Neural cell (in vitro differentiated cells): ENCODE results near the gene DHRS12. TPM values are rescaled to one million over a fixed set of nuclear protein-coding genes. Genes with fewer than 3 reads are reported as not detected.

Source experiments
- H2AFZ ChIP-seq: fragments of 200-600, 300-800 bp; sonication (generic), shearing (Covaris generic); 2 replicates; pipeline ENCODE4 v1.6.0; 2014; ENCODE audit warnings: low read depth, mild to moderate bottlenecking, antibody characterized with exemption, low read length, moderate library complexity
- H3F3A ChIP-seq: fragments of 200-600 bp; shearing (Covaris generic); 2 replicates; pipeline ENCODE4 v1.6.1; 2016; ENCODE audit warnings: mild to moderate bottlenecking, moderate library complexity, mixed read lengths, antibody characterized with exemption, low read length; ENCODE audit not compliant: insufficient read depth, poor library complexity, severe bottlenecking
- H3K27ac ChIP-seq: fragments of 200-600, 300-800 bp; sonication (generic), shearing (Covaris generic); 2 replicates; pipeline ENCODE4 v1.5.1; 2014; ENCODE audit warnings: mild to moderate bottlenecking, low read length, moderate library complexity
- H3K27me3 ChIP-seq: fragments of 300-800, 200-600 bp; sonication (generic), shearing (Covaris generic); 2 replicates; pipeline ENCODE4 v1.6.0; 2014; ENCODE audit warnings: mild to moderate bottlenecking, low read depth, low read length, moderate library complexity; ENCODE audit not compliant: insufficient read depth
- H3K36me3 ChIP-seq: fragments of 300-800, 200-600 bp; sonication (generic), shearing (Covaris generic); 2 replicates; pipeline ENCODE4 v1.5.1; 2014; ENCODE audit warnings: mild to moderate bottlenecking, antibody characterized with exemption, low read length, moderate library complexity; ENCODE audit not compliant: insufficient read depth
- H3K4me2 ChIP-seq: fragments of 300-800, 200-600 bp; sonication (generic), shearing (Covaris generic); 2 replicates; pipeline ENCODE4 v1.6.0; 2014; ENCODE audit warnings: mild to moderate bottlenecking, low read length
- H3K4me3 ChIP-seq: fragments of 300-800, 200-600 bp; sonication (generic), shearing (Covaris generic); 2 replicates; pipeline ENCODE4 v1.5.1; 2014; ENCODE audit warnings: mild to moderate bottlenecking, low read length, moderate library complexity
- H3K79me2 ChIP-seq: fragments of 200-600 bp; shearing (Covaris generic); replicated peaks from 2 replicates; pipeline ENCODE4 v1.6.0; 2014; ENCODE audit warnings: mild to moderate bottlenecking, low read length, moderate library complexity; ENCODE audit not compliant: insufficient read depth
- H3K9ac ChIP-seq: fragments of 300-800, 200-600 bp; sonication (generic), shearing (Covaris generic); 2 replicates; pipeline ENCODE4 v1.6.1; 2016; ENCODE audit warnings: mild to moderate bottlenecking, low read length, mixed read lengths
- H3K9me2 ChIP-seq: fragments of 200-600 bp; shearing (Covaris generic); 2 replicates; pipeline ENCODE4 v1.6.1; 2016; ENCODE audit warnings: mild to moderate bottlenecking, low read length, mixed read lengths; ENCODE audit not compliant: insufficient read depth
- H3K9me3 ChIP-seq: fragments of 200-600, 300-800 bp; sonication (generic), shearing (Covaris generic); 2 replicates; pipeline ENCODE4 v1.6.1; 2016; ENCODE audit warnings: mild to moderate bottlenecking, mixed run types, low read length, moderate library complexity, mixed read lengths
- H4K20me1 ChIP-seq: fragments of 200-600 bp; shearing (Covaris generic); 2 replicates; pipeline ENCODE4 v1.6.1; 2016; ENCODE audit warnings: mild to moderate bottlenecking, mixed run types; ENCODE audit not compliant: insufficient read depth
- CTCF ChIP-seq: fragments of 450-650 bp; IDR thresholded peaks from 2 replicates; pipeline ENCODE4 v1.5.1; 2014; ENCODE audit warnings: antibody characterized with exemption, mild to moderate bottlenecking, moderate library complexity; ENCODE audit not compliant: poor library complexity, severe bottlenecking
- EP300 ChIP-seq: fragments of 450-650 bp; conservative IDR thresholded peaks from 2 replicates; pipeline ENCODE4 v1.6.1; 2014; ENCODE audit warnings: antibody characterized with exemption, mild to moderate bottlenecking, moderate library complexity; ENCODE audit not compliant: poor library complexity, severe bottlenecking
- EZH2 ChIP-seq: fragments of 200-600, 300-800 bp; shearing (Covaris generic), sonication (generic); IDR thresholded peaks from 2 replicates; pipeline ENCODE4 v1.6.1; 2014; ENCODE audit warnings: antibody characterized with exemption, low read length, borderline replicate concordance, mild to moderate bottlenecking; ENCODE audit not compliant: insufficient read depth, poor library complexity, severe bottlenecking
- MXI1 ChIP-seq: fragments of 450-650 bp; conservative IDR thresholded peaks from 2 replicates; pipeline ENCODE4 v1.6.1; 2014; ENCODE audit warnings: antibody characterized with exemption, mild to moderate bottlenecking; ENCODE audit not compliant: poor library complexity, severe bottlenecking
- POLR2AphosphoS5 ChIP-seq: IDR thresholded peaks from 2 replicates; pipeline ENCODE4 v1.6.1; 2012
- RAD21 ChIP-seq: fragments of 450-650 bp; conservative IDR thresholded peaks from 2 replicates; pipeline ENCODE4 v1.6.1; 2014; ENCODE audit warnings: antibody characterized with exemption, mild to moderate bottlenecking, moderate library complexity
- SMC3 ChIP-seq: fragments of 450-650 bp; conservative IDR thresholded peaks from 2 replicates; pipeline ENCODE4 v1.6.1; 2014; ENCODE audit warnings: antibody characterized with exemption, mild to moderate bottlenecking, moderate library complexity; ENCODE audit not compliant: poor library complexity
- TAF1 ChIP-seq: IDR thresholded peaks from 2 replicates; pipeline ENCODE4 v1.6.1; 2012; ENCODE audit warnings: low read depth
- polyA plus RNA-seq: library from polyadenylated mRNA; depleted of rRNA; stranded (reverse); fragments of >200 nt; gene quantifications from 2 replicates; pipeline ENCODE4 v1.2.3, GENCODE V29; 2014
- TF ChIP-seq, protein P1 (sequence below): IDR thresholded peaks from 2 replicates; pipeline ENCODE4 v1.6.1; 2012; ENCODE audit warnings: borderline replicate concordance

Gene DHRS12
- polyA plus RNA-seq, 1 donor from 2014 or later, result 4.4 TPM

DNA sequence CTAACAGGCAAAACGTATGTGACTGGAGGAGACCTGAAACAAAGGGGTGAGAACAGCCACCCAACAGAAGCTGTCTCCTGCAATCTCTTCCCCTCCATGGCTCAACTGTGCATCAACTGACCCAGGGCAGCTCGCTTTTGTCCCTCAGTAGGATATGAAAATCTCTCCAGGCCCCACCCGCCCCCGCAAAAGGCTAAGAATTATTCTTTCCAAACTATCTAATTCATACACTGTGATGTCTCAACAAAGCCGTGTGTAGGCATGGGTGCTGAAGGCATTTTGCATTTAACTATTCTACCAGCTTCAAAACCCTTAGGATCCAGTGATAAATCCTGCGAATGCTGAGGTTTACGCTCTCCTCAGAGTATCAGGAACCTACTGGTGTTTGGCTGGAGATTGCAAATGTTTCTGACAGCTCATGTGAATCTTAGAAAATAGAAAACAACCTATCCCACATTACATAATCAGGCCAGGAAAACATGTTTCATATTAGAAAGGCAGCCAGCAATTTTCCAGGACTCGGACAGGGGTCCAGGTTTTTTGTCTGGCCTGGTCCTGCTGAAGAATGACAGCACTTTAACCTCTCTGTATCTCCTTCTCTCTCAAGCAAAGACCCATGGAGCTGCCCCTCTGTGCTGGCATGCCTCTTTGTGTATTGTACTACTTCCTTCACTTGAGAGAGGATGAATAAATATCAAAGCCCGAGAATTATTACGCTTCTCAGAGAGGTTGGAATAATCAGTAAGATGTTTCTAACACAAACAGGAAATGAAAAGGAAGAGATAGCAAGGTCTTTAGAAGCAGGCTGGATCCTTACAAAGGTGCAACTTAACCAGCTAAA lies 17.3 kb downstream of the DHRS12 start:
- Histone ChIP-seq H3K9ac (no peak overlapping the region), H3K27ac (no peak overlapping the region), H3K36me3 (no peaks in the 10 kb centered on the region), H3K9me2 (no peaks in the 10 kb centered on the region), H3K4me2 (no peak overlapping the region), H4K20me1 (no peaks in the 10 kb centered on the region), H3K4me3 (no peak overlapping the region), H3K9me3 (no peaks in the 10 kb centered on the region), H3F3A (no peaks in the 10 kb centered on the region), H3K79me2 (no peaks in the 10 kb centered on the region), H3K27me3 (no peaks in the 10 kb centered on the region), H2AFZ (no peak overlapping the region)
- TF ChIP-seq, protein P1, sequence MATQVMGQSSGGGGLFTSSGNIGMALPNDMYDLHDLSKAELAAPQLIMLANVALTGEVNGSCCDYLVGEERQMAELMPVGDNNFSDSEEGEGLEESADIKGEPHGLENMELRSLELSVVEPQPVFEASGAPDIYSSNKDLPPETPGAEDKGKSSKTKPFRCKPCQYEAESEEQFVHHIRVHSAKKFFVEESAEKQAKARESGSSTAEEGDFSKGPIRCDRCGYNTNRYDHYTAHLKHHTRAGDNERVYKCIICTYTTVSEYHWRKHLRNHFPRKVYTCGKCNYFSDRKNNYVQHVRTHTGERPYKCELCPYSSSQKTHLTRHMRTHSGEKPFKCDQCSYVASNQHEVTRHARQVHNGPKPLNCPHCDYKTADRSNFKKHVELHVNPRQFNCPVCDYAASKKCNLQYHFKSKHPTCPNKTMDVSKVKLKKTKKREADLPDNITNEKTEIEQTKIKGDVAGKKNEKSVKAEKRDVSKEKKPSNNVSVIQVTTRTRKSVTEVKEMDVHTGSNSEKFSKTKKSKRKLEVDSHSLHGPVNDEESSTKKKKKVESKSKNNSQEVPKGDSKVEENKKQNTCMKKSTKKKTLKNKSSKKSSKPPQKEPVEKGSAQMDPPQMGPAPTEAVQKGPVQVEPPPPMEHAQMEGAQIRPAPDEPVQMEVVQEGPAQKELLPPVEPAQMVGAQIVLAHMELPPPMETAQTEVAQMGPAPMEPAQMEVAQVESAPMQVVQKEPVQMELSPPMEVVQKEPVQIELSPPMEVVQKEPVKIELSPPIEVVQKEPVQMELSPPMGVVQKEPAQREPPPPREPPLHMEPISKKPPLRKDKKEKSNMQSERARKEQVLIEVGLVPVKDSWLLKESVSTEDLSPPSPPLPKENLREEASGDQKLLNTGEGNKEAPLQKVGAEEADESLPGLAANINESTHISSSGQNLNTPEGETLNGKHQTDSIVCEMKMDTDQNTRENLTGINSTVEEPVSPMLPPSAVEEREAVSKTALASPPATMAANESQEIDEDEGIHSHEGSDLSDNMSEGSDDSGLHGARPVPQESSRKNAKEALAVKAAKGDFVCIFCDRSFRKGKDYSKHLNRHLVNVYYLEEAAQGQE, result no peak
- no peak for TF ChIP-seq EP300
- no peak for TF ChIP-seq CTCF
- no peak for TF ChIP-seq TAF1
- no peak for TF ChIP-seq SMC3
- TF ChIP-seq RAD21, result no peak
- no peak for TF ChIP-seq POLR2AphosphoS5
- TF ChIP-seq EZH2, result no peak
- TF ChIP-seq MXI1, result no peak

DNA sequence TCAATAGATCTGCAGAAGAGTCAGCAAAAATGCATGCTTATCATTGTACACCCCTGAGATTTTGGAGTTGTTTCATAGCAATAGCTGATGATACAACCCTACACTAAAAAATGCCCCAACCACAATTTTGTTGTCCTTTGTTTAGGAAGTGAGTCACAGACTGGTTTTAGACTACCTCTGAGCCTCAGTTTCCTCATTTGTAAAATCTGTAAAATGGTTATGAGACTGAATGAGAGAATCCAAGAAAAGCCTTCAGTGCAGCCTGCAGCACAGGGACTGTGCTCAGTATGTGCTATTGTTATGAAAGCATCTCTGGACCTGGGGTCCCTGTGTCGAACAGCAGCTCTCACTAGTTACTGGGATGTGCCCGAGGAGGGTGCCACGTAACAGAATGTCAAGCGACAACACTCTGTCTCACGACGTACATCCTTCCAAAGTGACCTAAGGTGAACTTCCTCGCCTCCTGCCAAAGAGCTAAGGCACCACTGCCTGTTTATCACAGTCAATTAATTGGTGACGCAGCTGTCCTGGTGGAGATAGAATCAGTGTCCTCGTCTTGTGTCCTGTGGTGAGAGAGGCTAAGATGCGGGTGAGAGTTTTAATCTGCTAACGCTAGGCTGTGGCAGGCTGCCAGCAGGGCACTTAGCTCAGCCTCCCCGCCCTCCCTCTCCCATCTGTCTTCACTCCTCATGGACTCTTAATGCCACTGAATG lies 18.1 kb downstream of the DHRS12 start:
- H3K4me3 ChIP-seq, result no peak overlapping the region
- H3K36me3 ChIP-seq, result no peaks in the 10 kb centered on the region
- no peaks in the 10 kb centered on the region for H3K9me3 ChIP-seq
- H2AFZ ChIP-seq, result no peak overlapping the region
- H4K20me1 ChIP-seq, result no peaks in the 10 kb centered on the region
- H3K9ac ChIP-seq, result no peak overlapping the region
- H3K4me2 ChIP-seq, result no peak overlapping the region
- H3K9me2 ChIP-seq, result no peaks in the 10 kb centered on the region
- H3K79me2 ChIP-seq, result no peaks in the 10 kb centered on the region
- TF ChIP-seq RAD21 (no peak), TAF1 (no peak), MXI1 (no peak), SMC3 (no peak), EZH2 (no peak), CTCF (no peak), POLR2AphosphoS5 (no peak), EP300 (no peak)
- TF ChIP-seq, protein P1, result no peak
- no peak overlapping the region for H3K27ac ChIP-seq
- no peaks in the 10 kb centered on the region for H3F3A ChIP-seq
- H3K27me3 ChIP-seq, result no peaks in the 10 kb centered on the region
